ENCODE results near the gene SFI1.
"Not testable (repeated sequence)": the region's sequence is repeated elsewhere in the genome, so short reads cannot be mapped to it uniquely, and the experiment has no call there.

SFI1 gene, protein sequence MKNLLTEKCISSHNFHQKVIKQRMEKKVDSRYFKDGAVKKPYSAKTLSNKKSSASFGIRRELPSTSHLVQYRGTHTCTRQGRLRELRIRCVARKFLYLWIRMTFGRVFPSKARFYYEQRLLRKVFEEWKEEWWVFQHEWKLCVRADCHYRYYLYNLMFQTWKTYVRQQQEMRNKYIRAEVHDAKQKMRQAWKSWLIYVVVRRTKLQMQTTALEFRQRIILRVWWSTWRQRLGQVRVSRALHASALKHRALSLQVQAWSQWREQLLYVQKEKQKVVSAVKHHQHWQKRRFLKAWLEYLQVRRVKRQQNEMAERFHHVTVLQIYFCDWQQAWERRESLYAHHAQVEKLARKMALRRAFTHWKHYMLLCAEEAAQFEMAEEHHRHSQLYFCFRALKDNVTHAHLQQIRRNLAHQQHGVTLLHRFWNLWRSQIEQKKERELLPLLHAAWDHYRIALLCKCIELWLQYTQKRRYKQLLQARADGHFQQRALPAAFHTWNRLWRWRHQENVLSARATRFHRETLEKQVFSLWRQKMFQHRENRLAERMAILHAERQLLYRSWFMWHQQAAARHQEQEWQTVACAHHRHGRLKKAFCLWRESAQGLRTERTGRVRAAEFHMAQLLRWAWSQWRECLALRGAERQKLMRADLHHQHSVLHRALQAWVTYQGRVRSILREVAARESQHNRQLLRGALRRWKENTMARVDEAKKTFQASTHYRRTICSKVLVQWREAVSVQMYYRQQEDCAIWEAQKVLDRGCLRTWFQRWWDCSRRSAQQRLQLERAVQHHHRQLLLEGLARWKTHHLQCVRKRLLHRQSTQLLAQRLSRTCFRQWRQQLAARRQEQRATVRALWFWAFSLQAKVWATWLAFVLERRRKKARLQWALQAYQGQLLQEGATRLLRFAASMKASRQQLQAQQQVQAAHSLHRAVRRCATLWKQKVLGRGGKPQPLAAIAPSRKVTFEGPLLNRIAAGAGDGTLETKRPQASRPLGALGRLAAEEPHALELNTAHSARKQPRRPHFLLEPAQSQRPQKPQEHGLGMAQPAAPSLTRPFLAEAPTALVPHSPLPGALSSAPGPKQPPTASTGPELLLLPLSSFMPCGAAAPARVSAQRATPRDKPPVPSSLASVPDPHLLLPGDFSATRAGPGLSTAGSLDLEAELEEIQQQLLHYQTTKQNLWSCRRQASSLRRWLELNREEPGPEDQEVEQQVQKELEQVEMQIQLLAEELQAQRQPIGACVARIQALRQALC

DNA sequence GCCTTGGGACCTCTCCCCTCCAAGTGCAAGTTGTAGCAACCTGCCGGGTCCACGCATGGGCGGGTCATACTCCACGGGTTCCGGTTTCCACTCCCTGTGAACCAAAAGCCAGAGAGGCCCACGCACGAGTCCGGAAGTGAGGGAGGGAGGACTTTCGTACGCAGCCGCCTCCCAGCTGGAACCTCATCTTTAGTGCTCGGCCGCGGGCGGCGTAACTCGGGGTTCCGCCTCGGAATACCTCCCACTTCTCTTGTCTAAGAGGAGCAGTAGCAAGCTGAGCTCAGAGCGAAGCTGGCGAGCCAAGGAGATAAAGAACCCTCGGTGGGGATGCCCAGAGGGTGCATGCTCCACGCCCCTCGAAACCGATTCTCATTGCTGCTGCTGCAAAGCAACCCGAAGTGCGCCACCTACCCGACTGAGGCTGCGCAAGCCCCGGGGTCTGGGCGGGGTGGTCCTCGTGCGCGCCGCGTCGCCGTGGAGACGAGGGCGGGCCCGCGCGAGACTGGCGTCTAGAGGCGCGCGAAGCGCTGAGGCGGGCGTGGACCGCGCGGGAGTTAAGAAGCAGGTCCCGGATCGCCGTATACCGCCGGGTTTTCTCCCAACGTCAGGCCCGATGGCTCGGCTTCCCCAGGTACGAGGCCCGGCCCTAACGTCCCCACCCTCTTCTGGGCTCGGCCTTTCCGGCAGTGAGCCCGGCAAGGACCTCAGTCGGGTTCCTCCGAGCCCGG lies at the start of gene SFI1:
SFI1 (plus strand) TSS at position 530 of the 728 bp plus-strand sequence. CDS start 11,749 bp downstream, outside the sequence.
- DNase-seq: peak; percentile 91

DNA sequence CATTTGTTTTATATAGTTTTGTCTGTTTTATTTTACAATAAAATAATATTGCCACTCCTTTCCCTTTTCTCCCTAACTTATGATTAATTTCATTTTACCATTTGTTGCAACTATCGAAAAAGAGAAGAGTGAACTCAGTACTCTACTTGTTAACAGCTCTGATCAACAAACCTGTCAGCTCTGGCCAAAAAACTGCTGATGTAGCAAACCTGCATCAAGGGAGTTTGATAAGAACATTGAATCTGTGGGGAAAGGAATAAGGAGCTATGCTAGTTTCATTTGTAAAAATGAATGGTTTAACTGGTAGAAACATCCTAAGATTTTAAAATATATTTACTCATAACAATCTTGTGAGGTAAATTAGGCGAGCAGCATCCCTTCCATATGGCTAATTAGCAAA lies 49.6 kb upstream of the SFI1 start:
- no peak for DNase-seq

DNA sequence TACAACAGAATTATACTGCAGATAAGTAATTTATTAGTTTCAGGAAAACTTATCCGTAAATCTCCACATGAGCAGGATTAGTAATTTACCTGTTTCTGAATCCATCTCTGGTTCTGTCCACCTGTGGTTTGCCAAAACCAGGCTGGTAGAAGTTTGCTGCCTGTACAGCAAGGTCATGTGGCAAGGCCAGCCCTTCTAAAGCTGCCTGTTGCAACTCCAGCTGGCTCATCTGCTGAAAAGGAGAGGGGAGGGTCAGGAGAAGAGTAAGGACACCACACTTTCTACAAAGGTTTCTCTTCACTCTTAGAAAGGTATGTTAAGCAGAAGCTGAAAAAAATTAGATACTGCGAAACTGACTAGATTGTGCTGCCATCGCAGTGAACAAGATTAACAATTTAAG lies 49.0 kb upstream of the SFI1 start:
- DNase-seq: no peak

GRCh38 chr22:31448382-31448781 lies 48.0 kb upstream of the SFI1 start:
- DNase-seq: no peak

DNA sequence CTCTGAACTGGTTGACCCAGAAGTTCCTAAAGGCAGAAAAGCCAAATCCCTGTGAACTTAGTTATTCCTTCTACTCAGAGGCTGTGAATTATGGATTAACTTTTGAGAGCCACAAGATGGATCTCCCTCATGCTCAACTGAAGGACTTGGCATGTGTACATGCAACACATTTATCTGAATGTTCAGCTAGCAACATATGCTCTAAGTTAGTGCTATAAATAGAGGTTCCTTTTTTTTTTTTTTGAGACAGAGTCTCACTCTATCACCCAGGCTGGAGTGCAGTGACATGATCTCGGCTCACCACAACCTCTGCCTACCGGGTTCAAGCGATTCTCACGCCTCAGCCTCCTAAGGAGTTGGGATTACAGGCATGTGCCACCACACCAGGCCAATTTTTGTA lies 46.8 kb upstream of the SFI1 start:
- no peak for DNase-seq

DNA sequence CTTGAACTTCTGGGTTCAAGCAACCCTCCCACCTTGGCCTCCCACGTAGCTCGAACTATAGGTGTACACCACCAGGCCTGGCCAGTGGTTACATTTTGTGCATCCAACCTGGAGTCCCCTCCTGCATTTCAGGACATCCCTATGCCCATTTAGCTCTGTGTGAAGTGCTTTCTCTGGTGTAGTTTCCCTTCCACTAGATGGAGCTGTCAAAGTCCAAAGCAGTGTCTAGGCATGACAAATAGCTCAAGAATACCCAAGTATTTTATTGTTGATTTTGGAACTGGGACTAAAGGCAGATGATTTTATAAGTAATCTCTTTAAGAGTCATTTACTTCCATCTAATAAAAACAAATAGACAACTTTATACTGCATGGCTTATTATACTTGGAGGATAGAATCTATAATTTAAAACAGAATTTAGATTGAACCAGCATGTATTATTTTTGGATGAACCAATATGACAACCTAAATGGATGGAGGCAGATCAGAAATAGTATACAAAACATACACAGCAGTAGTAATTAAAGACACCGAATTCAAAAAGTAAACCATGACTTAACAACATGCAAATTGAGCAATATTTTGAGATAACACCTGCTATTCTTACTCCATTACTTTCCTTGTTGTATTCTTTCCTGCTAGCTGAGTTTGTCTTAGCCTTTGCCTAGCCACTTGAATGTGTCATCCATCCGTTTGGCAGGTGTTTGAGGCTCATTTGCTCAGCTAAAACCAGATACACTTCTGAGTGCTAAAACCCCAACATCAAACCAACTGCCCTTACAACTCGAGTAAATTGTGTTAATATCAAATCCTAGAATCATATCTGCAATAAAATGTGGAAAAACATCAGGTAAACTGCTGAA lies 44.4 kb upstream of the SFI1 start:
- no peak for DNase-seq

GRCh38 chr22:31461699-31462098 lies 34.6 kb upstream of the SFI1 start:
- DNase-seq: no peak

DNA sequence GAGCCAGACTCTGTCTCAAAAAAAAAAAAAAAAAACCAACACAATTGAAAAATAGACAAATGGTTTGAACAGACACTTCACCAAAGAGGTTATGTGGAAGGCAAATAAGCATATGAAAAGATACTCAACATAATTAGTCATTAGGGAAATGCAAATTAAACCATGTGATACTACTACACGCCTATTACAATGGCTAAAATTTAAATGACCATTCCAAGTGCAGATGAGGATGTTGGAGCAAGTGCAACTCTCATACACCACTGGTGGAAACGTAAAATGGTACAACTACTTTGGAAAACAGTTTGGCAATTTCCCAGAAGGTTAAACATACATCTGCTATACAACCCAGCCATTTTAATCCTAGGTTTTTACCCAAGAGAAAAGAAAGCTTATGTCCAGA lies 31.0 kb upstream of the SFI1 start:
- no peak for DNase-seq

DNA sequence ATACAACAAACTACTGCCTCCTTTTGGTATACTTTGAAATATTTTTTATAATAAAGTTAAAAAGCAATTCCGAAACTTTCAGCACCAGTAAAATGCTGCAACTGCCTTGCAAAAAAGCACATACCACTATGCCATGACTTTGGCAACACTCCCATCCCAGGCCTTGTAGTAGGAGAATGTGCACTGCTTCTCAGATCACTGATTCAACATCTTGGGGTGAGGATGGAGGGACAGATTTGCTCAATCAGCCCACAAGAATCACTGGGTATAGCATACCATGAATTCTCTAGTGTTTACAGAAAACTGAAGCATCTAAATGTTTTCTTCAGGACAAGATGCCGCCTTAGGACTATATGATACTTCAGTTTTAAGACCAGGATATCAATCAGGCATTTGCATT lies 21.6 kb upstream of the SFI1 start:
- no peak for DNase-seq

- no peak for DNase-seq
Observed at GRCh38 chr22:31475800-31476199, 20.5 kb upstream of the SFI1 start.

- DNase-seq: no peak
Observed at GRCh38 chr22:31477329-31477728, 19.0 kb upstream of the SFI1 start.

DNA sequence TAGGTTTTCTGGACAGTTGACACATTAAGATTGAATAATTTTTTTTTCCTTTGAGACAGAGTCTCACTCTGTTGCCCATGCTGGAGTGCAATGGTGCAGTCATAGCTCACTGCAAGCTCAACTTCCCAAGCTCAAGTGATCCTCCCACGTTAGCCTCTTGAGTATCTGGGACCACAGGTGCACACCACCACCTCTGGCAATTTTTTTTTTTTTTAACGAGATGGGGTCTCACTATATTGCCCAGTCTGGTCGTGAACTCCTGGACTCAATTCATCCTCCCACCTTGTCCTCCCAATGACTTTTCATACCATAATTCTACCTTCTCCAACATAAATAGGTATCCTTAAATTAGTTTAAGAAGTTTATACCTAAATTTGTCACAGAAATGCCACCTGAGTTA lies 15.2 kb upstream of the SFI1 start:
- no peak for DNase-seq

DNA sequence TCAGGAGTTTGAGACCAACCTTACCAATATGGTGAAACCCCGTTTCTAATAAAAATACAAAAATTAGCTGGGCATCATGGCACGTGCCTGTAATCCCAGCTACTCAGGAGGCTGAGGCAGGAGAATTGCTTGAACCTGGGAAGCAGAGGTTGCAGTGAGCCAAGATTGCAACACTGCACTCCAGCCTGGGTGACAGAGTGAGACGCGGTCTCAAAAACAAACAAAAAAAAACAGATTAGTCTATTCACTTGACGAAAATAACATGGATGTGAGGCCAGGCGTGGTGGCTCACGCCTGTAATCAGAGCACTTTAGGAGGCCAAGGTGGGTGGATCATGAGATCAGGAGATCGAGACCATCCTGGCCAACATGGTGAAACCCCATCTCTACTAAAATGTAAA lies 13.9 kb upstream of the SFI1 start:
- DNase-seq: not testable (repeated sequence)

- DNase-seq: not testable (repeated sequence)
Observed at GRCh38 chr22:31486369-31486768, 10.0 kb upstream of the SFI1 start.

DNA sequence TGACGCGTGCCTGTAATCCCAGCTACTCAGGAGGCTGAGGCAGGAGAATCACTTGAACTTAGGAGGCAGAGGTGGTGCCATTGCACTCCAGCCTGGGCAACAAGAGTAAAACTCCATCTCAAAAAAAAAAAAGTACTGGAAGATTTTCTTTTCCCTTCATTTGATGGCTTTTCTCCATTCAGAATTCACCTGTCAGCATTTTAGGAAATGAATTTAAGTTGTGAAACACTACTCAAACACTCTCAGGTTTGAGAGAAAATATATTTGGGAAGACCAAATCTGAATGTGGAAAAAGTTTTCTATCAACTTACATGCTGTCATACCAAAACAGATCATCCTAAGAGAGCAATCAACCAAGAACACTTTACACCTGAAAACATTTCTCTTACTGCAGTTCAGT lies 9.4 kb upstream of the SFI1 start:
- no peak for DNase-seq

DNA sequence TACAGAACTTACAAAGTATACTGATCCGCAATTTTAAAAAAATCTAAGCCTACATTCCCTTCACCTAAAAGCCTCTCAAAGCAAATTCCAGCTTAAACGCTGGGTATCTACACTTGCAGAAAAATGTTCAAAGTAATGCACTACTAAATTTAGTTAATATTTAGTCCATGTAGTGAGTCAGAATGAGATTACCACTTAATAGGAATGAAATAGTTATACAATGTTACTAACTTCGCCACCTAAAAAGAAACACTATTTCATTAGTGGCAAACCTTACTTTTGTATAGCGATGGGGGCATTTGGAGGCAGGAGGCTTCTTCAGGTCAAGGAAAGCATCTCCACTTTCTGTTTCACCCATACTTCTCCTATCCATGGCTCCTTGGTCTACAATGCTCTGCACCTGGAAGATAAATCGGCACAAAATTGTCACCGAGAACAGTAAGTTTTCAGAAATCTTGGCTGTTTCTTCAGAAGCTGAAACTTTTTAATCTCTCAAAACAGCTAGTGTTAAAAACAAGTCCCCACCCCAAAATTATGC lies 7.9 kb upstream of the SFI1 start:
- DNase-seq: no peak

- DNase-seq: no peak
Observed at GRCh38 chr22:31488988-31489617, 7.2 kb upstream of the SFI1 start.

DNA sequence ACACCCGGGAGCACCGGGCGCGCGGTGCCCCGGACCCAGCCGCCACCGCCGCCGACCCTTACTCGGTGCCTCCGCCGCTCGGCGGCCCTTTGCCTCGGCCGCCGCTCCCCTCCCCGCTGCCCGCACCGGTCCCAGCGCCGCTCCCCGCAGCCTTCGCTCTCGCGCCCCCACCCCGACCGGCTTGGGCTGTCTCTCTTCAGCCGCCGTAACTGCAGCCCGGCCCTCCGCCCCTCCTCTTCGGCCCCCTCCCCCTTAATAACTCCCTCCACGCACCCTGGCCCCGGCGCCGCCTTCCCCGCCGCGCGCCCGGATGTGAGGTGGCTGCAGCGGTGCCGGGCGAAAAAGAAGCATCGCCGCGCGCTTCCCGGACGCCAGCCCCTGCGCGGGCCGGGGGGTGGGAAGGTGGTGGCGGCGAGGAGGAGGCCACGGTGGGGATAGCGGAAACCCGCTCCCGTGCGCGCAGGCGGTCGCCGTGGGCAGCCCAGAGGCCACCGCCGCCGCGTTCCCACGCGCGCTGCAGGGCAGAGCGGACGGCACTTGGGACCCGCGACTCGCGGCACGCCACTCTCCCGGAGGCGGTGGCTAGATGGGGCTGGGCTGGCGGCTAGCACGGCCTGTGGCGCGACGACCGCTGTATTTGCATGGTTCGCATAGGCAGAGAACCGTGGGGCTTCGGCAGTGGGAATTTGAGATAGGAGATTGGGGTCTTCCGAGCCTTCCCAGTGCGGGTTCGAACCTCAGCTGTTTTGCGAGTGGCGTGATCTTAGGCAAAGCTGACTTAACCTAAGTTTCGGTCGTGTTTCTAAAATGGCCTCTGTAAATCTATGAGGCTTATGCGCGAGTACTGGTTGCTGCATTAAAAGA lies 6.5 kb upstream of the SFI1 start, which contains the start of gene EIF4ENIF1:
EIF4ENIF1 (minus strand) TSS at position 211 of the 864 bp plus-strand sequence. CDS start 1,124 bp downstream, outside the sequence.
- DNase-seq: peak; percentile 82

DNA sequence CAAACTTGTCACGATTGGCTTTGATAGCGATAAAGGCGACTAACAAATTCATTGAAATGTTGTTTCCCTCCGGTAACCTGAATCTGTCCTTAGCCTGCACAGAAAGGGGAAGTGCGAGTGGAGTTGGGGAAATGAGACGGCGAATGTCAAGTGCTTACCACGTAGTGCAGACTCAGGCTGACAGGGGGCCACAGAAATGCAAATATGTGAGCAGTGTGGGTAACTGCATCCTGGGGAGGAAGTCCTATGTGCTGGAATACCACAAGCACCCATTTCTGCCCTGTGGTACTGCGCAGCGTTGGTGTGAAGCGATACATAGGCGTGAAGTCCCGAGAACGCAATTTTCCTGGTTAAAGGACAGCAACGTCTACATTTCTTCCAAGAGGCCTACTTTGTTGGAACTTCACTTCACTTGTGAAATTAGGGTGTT lies 5.8 kb upstream of the SFI1 start:
- DNase-seq: no peak
